ENCODE data around the gene GC. TPM values are rescaled to one million over a fixed set of nuclear protein-coding genes. Genes with fewer than 3 reads are reported as not detected.

The GC gene
- total RNA-seq, 1 experiment from 2014 or later, result not detected

DNA sequence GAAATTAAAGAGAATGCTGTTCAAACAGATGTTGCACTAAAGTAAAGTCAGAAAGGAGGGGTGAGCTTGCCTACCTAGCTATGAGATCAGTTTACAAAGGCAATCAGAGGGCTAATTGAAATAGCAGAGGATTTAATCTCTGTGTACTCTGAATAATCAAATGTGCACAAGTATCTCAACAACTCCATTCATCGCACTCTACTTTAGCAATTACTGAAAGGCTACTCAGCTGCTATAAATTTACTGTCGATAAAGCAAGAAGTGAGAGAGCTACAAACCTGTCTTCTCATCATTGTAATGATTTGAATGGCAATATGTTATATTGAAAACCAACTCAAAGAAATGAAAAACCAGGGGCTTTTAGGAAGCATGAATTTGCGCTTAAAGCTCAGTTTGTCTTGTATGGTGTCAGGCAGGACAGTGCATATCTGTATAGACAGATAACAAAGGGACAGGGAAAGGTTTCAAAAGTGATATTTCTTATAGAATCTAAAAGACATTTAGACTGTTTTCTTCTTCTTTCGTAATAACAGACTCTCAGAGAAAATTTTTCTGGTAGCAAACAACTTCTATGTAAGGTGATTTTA, 34.8 kb downstream of the GC start:
- TF ChIP-seq, protein P1, sequence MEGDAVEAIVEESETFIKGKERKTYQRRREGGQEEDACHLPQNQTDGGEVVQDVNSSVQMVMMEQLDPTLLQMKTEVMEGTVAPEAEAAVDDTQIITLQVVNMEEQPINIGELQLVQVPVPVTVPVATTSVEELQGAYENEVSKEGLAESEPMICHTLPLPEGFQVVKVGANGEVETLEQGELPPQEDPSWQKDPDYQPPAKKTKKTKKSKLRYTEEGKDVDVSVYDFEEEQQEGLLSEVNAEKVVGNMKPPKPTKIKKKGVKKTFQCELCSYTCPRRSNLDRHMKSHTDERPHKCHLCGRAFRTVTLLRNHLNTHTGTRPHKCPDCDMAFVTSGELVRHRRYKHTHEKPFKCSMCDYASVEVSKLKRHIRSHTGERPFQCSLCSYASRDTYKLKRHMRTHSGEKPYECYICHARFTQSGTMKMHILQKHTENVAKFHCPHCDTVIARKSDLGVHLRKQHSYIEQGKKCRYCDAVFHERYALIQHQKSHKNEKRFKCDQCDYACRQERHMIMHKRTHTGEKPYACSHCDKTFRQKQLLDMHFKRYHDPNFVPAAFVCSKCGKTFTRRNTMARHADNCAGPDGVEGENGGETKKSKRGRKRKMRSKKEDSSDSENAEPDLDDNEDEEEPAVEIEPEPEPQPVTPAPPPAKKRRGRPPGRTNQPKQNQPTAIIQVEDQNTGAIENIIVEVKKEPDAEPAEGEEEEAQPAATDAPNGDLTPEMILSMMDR (conservative IDR thresholded peaks at IDR 0.05), result no peak
- Mint-ChIP-seq H3K27ac (no peak overlapping the region), H3K4me3 (no peak overlapping the region), H3K27me3 (ENCODE audit: low read depth) (no peaks in the 10 kb centered on the region; the same call in 1 of the 2 replicates), H3K4me1 (peaks cover 31 to 34% of the 10 kb centered on the region in 2 experiments), H3K9me3 (no peaks in the 10 kb centered on the region; a peak in 1 of 5 replicates), H3K36me3 (ENCODE audit: insufficient read depth in 1 of 3, low read depth in 3 of 3) (peaks cover 0 to 4% (median 0%) of the 10 kb centered on the region in 3 experiments; a peak in 1 of 7 replicates)
- no peak overlapping the region for H2BK5ac ChIP-seq (ENCODE audit: insufficient read length, low read length)
- no peak overlapping the region for H4K5ac ChIP-seq (ENCODE audit: insufficient read length, low read depth, low read length)
- no peaks in the 10 kb centered on the region for H3K79me2 ChIP-seq (ENCODE audit: insufficient read depth, low read length)
- peaks cover 3% of the 10 kb centered on the region; the same call in 1 of the 2 replicates for H3K4me1 ChIP-seq (ENCODE audit: insufficient read depth, low read length)
- no peak overlapping the region for H2BK12ac ChIP-seq (ENCODE audit: insufficient read length, low read depth, low read length)
- H2BK15ac ChIP-seq (ENCODE audit: low read depth, low read length), result no peak overlapping the region
- H2AFZ ChIP-seq (ENCODE audit: low read length), result peak overlapping the region; percentile 32
- no peaks in the 10 kb centered on the region for H3K27me3 ChIP-seq (ENCODE audit: insufficient read depth, low read length)
- no peak overlapping the region for H3K18ac ChIP-seq (ENCODE audit: insufficient read length, low read depth, low read length)
- no peak overlapping the region for H3K4me2 ChIP-seq (ENCODE audit: insufficient read depth, insufficient read length, low read length)
- H4K91ac ChIP-seq (ENCODE audit: insufficient read length, low read depth, low read length), result no peak overlapping the region
- no peak overlapping the region for H3K27ac ChIP-seq (ENCODE audit: insufficient read length, low read depth, low read length)
- no peak overlapping the region for H3K23ac ChIP-seq (ENCODE audit: insufficient read length, low read depth, low read length)
- no peaks in the 10 kb centered on the region for H3K9me3 ChIP-seq (ENCODE audit: control insufficient read depth, low read depth, low read length)
- no peak overlapping the region for H3K9ac ChIP-seq (ENCODE audit: extremely low read depth, insufficient read length, low read length)
- no peak overlapping the region for H3K14ac ChIP-seq (ENCODE audit: insufficient read depth, low read length)
- H4K8ac ChIP-seq (replicated peaks; ENCODE audit: insufficient read length, low read depth, low read length), result no peak overlapping the region
- no peak for DNase-seq
- no peak overlapping the region for H3K56ac ChIP-seq (ENCODE audit: insufficient read length, low read depth, low read length)
- H2AK5ac ChIP-seq (ENCODE audit: insufficient read length, low read length), result no peak overlapping the region
- H3K79me1 ChIP-seq (ENCODE audit: insufficient read depth, low read depth, low read length, poor library complexity, severe bottlenecking), result no peaks in the 10 kb centered on the region
- no peak overlapping the region for H3K4ac ChIP-seq (ENCODE audit: low read depth, low read length)
- no peak overlapping the region for H3T11ph ChIP-seq (ENCODE audit: low read length)
- no peaks in the 10 kb centered on the region for H4K20me1 ChIP-seq (ENCODE audit: control insufficient read depth, insufficient read depth, insufficient read length)
- no peak overlapping the region for H2BK20ac ChIP-seq (ENCODE audit: low read depth, low read length, poor library complexity, severe bottlenecking)
- H2BK120ac ChIP-seq (ENCODE audit: low read depth, low read length, poor library complexity, severe bottlenecking), result no peak overlapping the region
- no peaks in the 10 kb centered on the region for H3K23me2 ChIP-seq (ENCODE audit: insufficient read length, low read depth, low read length, poor library complexity, severe bottlenecking)
- WGBS (ENCODE audit: extremely low coverage, insufficient read length, low lambda C conversion rate), result no CpG with 5 or more reads among the region's 4 CpGs
